DND-41 (cell line): ENCODE data around the gene SLC25A42.

ENCODE experiments used
- ATAC-seq: fragments of 200-7000 bp; cut with Tn5 transposase; 3 replicates; pipeline ENCODE4 v1.9.1; 2021; ENCODE audit warnings: low read depth; ENCODE audit not compliant: insufficient read depth
- DNase-seq: peaks from one replicate; pipeline ENCODE4 v3.0.0-alpha.2; 2020
- H2AFZ ChIP-seq: 2 replicates; pipeline ENCODE4 v1.6.0; 2012; ENCODE audit warnings: low read depth, low read length
- H3K27ac ChIP-seq: 2 replicates; pipeline ENCODE4 v1.5.1; 2012; ENCODE audit warnings: low read length, inconsistent platforms
- H3K27me3 ChIP-seq: fragments of 200-600 bp; sonication (generic); 2 replicates; pipeline ENCODE4 v1.6.0; 2012; ENCODE audit warnings: low read length, mild to moderate bottlenecking, inconsistent platforms; ENCODE audit not compliant: insufficient read depth, poor library complexity
- H3K36me3 ChIP-seq: 2 replicates; pipeline ENCODE4 v1.5.1; 2012; ENCODE audit warnings: low read length, inconsistent platforms; ENCODE audit not compliant: insufficient read depth
- H3K4me1 ChIP-seq: 2 replicates; pipeline ENCODE4 v1.5.1; 2012; ENCODE audit warnings: mild to moderate bottlenecking, low read length; ENCODE audit not compliant: insufficient read depth
- H3K4me2 ChIP-seq: 2 replicates; pipeline ENCODE4 v1.6.0; 2012; ENCODE audit warnings: mild to moderate bottlenecking, moderate library complexity, low read length, inconsistent platforms; ENCODE audit not compliant: insufficient read depth
- H3K4me3 ChIP-seq, 2 experiments: fragments of 200-600 bp in 1 of 2; shearing (Covaris generic) in 1 of 2; 2 replicates each; pipeline ENCODE4 v1.5.1; 2012 to 2016; ENCODE audit warnings: inconsistent platforms in 2 of 2, low read length in 2 of 2, mild to moderate bottlenecking in 2 of 2, low read depth in 1 of 2, moderate library complexity in 1 of 2
- H3K79me2 ChIP-seq: 2 replicates; pipeline ENCODE4 v1.6.0; 2012; ENCODE audit warnings: low read length, inconsistent platforms; ENCODE audit not compliant: insufficient read depth
- H3K9ac ChIP-seq: 2 replicates; pipeline ENCODE4 v1.6.0; 2012; ENCODE audit warnings: low read depth, mild to moderate bottlenecking, inconsistent platforms, low read length, moderate library complexity
- H3K9me3 ChIP-seq: 2 replicates; pipeline ENCODE4 v1.5.1; 2012; ENCODE audit warnings: low read length, moderate library complexity, mild to moderate bottlenecking, inconsistent platforms; ENCODE audit not compliant: insufficient read depth, severe bottlenecking
- H4K20me1 ChIP-seq: 2 replicates; pipeline ENCODE4 v1.6.0; 2012; ENCODE audit warnings: low read length; ENCODE audit not compliant: insufficient read depth
- EZH2 ChIP-seq: IDR thresholded peaks from 3 replicates; pipeline ENCODE4 v1.6.1; 2012; ENCODE audit warnings: borderline replicate concordance, low read depth, mild to moderate bottlenecking, moderate library complexity, low read length, inconsistent platforms; ENCODE audit not compliant: severe bottlenecking
- TF ChIP-seq, protein P1 (sequence below): IDR thresholded peaks from 2 replicates; pipeline ENCODE4 v1.5.1; 2012; ENCODE audit warnings: borderline replicate concordance, low read length, moderate library complexity, mild to moderate bottlenecking; ENCODE audit not compliant: poor library complexity, severe bottlenecking; ENCODE audit errors: extremely low read depth

The SLC25A42 gene

DNA sequence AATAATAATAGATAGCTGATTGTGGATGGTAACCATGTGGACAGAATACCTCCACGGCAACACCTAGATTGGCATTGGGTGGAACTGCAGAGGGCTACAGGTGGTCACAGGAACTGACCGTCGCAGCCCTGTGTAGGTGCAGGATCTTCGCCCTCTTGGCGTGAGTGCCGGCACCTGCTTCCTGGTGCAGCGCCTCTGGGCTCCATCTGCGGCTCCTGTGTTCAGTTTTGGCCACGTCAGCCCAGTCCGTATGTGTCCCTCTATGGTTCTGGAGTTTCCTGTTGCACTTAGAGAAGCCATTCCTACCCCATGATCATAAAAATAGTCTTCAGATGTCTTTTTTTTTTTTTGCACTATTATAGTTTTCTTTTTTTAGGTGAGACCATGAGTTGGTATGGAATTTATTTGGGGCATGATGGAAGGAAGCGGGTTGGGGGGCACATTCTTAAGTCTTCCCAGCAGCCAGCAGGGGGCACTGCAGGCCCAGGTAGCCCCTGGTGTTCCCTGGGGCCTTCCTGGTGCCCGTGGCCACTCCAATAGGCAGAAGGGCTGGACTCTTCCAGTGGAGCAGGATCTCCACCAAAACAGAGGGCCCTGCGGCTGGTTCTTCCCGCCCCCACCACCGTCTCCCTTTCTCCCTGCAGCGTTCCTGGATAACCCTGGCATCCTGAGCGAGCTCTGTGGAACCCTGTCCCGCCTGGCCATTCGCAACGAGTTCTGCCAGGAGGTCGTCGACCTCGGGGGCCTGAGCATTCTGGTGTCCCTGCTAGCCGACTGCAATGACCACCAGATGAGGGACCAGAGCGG, 10.1 kb upstream of the SLC25A42 start:
- TF ChIP-seq EZH2, result no peak
- TF ChIP-seq, protein P1, sequence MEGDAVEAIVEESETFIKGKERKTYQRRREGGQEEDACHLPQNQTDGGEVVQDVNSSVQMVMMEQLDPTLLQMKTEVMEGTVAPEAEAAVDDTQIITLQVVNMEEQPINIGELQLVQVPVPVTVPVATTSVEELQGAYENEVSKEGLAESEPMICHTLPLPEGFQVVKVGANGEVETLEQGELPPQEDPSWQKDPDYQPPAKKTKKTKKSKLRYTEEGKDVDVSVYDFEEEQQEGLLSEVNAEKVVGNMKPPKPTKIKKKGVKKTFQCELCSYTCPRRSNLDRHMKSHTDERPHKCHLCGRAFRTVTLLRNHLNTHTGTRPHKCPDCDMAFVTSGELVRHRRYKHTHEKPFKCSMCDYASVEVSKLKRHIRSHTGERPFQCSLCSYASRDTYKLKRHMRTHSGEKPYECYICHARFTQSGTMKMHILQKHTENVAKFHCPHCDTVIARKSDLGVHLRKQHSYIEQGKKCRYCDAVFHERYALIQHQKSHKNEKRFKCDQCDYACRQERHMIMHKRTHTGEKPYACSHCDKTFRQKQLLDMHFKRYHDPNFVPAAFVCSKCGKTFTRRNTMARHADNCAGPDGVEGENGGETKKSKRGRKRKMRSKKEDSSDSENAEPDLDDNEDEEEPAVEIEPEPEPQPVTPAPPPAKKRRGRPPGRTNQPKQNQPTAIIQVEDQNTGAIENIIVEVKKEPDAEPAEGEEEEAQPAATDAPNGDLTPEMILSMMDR, result peak; percentile 65
- Histone ChIP-seq H3K79me2 (peaks cover 2% of the 10 kb centered on the region; the same call in 1 of the 2 replicates), H3K9ac (no peak overlapping the region), H3K27me3 (no peaks in the 10 kb centered on the region), H4K20me1 (peaks cover 46% of the 10 kb centered on the region), H3K4me1 (no peaks in the 10 kb centered on the region), H3K27ac (no peak overlapping the region), H3K36me3 (peaks cover 96% of the 10 kb centered on the region), H2AFZ (no peak overlapping the region), H3K9me3 (no peaks in the 10 kb centered on the region), H3K4me2 (no peak overlapping the region), H3K4me3 (no peak overlapping the region)
- ATAC-seq, result peak; percentile 66; the same call in 2 of the 3 replicates
- peak; percentile 47 for DNase-seq

DNA sequence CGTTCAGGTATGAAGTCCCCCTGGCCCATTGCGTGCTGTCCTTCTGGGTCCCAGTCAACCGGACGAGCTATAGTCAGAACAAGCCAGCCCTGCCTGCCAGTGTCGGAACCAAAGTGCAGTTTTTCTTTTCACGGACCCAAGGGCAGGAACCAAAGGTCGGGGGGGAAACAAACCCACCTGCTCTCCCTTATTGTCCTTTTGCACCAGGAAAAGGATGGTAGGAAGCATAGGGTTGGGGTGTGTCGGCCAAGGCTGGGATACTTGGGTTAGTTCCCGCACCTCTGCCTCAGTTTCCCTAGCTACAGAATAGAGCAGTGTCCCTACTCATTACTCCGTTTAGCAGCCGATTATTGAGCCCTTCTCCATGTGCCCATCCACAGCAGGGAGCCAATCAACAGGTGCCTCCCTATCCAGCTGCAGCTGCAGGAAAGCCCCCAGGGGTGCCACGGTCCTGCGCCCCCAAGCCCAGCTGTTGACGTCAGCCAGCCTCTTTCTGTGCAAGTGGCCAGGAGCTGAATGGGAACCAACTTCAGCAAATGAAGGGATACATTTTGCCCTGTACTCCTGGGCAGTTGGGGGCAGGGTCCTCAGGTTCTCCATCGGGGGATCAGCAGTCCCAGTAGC, 9.4 kb upstream of the SLC25A42 start:
- Histone ChIP-seq H3K4me3 (no peak overlapping the region), H3K9ac (no peak overlapping the region), H3K4me2 (no peak overlapping the region), H3K27me3 (no peaks in the 10 kb centered on the region), H3K36me3 (peaks cover 96% of the 10 kb centered on the region), H3K79me2 (peaks cover 2% of the 10 kb centered on the region; the same call in 1 of the 2 replicates), H2AFZ (no peak overlapping the region), H3K9me3 (no peaks in the 10 kb centered on the region), H3K27ac (no peak overlapping the region), H4K20me1 (peaks cover 46% of the 10 kb centered on the region), H3K4me1 (no peaks in the 10 kb centered on the region)
- no peak for DNase-seq
- no peak for ATAC-seq
- TF ChIP-seq EZH2, result no peak
- TF ChIP-seq, protein P1, result no peak

DNA sequence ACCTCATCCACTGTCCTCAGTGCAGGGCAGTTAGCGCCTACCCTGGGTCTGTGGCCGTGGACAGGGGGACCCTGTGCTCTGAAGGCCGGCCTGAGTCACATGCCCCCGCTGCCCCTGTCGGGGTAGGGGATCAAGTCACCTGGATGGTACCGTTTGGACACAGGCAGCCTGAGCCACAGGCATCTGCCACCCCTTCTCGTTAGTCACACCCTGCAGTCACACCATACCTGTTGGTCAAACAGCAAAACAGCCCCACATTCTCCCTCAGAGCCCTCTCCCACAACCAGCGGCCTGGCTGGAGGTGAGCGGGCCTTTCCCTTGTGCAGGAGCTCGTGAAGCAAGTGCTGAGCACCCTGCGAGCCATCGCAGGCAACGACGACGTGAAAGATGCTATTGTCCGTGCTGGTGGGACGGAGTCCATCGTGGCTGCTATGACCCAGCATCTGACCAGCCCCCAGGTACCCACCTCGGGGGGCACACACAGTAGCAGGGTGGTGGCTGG, 8.8 kb upstream of the SLC25A42 start:
- Histone ChIP-seq H3K4me2 (no peak overlapping the region), H4K20me1 (peaks cover 46% of the 10 kb centered on the region), H2AFZ (no peak overlapping the region), H3K79me2 (peaks cover 2% of the 10 kb centered on the region; the same call in 1 of the 2 replicates), H3K27me3 (no peaks in the 10 kb centered on the region), H3K9ac (no peak overlapping the region), H3K4me1 (no peaks in the 10 kb centered on the region), H3K9me3 (no peaks in the 10 kb centered on the region), H3K4me3 (no peak overlapping the region), H3K27ac (no peak overlapping the region; the same call in 1 of the 2 replicates), H3K36me3 (peaks cover 97% of the 10 kb centered on the region)
- no peak for ATAC-seq
- DNase-seq, result no peak
- TF ChIP-seq EZH2, result no peak
- TF ChIP-seq, protein P1, result no peak
